ENCODE results near the gene NHLRC2. TPM values are rescaled to one million over a fixed set of nuclear protein-coding genes. Genes with fewer than 3 reads are reported as not detected.

The NHLRC2 gene
- total RNA-seq, 1 experiment from 2014 or later = 30.8 TPM

GRCh38 chr10:113922787-113923570 is 68.5 kb downstream of the NHLRC2 start:
- Histone ChIP-seq H3K4me1 (no peaks in the 10 kb centered on the region), H3K27me3 (replicated peaks; ENCODE audit: control insufficient read depth, insufficient read depth, low read length) (no peaks in the 10 kb centered on the region), H3K4me3 (ENCODE audit: low read depth, low read length) (no peak overlapping the region), H3K36me3 (ENCODE audit: control insufficient read depth, insufficient read depth, low read length) (no peaks in the 10 kb centered on the region), H3K9me3 (peaks cover 6% of the 10 kb centered on the region; the same call in 1 of the 2 replicates)
- intact Hi-C loops (cut with micrococcal nuclease; ENCODE audit: unreplicated experiment) = no loop called here
- Mint-ChIP-seq H3K27me3 (ENCODE audit: insufficient read depth, unreplicated experiment) (no peaks in the 10 kb centered on the region), H3K4me3 (ENCODE audit: unreplicated experiment) (no peak overlapping the region), H3K4me1 (ENCODE audit: low read depth, unreplicated experiment) (peaks cover 5% of the 10 kb centered on the region), H3K9me3 (ENCODE audit: unreplicated experiment) (no peaks in the 10 kb centered on the region), H3K36me3 (ENCODE audit: insufficient read depth, unreplicated experiment) (peaks cover 8% of the 10 kb centered on the region), H3K27ac (ENCODE audit: unreplicated experiment) (no peak overlapping the region)
- no TSS peak for BruUV-seq (replicated peaks)
- ChIA-PET CTCF (interaction anchor here (1.5 kb wide), 1 partner anchor 32 kb away, joined by 3 read pairs; no protein-coding TSS in a partner anchor), POLR2A (no interaction called here)
- TF ChIP-seq CTCF (IDR thresholded peaks at IDR 0.05; ENCODE audit: insufficient read depth in 1 of 2, low read depth in 1 of 2, low read length in 1 of 2, severe bottlenecking in 1 of 2, unreplicated experiment in 1 of 2) = peak in 1 of 2 experiments; percentile 11
- DNase-seq = no peak

GRCh38 chr10:113924186-113924585 is 69.7 kb downstream of the NHLRC2 start:
- Histone ChIP-seq H3K4me3 (ENCODE audit: low read depth, low read length) (no peak overlapping the region), H3K27me3 (replicated peaks; ENCODE audit: control insufficient read depth, insufficient read depth, low read length) (no peaks in the 10 kb centered on the region), H3K4me1 (no peaks in the 10 kb centered on the region), H3K9me3 (peaks cover 6% of the 10 kb centered on the region; the same call in 1 of the 2 replicates), H3K36me3 (ENCODE audit: control insufficient read depth, insufficient read depth, low read length) (no peaks in the 10 kb centered on the region)
- Mint-ChIP-seq H3K27me3 (ENCODE audit: insufficient read depth, unreplicated experiment) (no peaks in the 10 kb centered on the region), H3K4me3 (ENCODE audit: unreplicated experiment) (no peak overlapping the region), H3K27ac (ENCODE audit: unreplicated experiment) (no peak overlapping the region), H3K4me1 (ENCODE audit: low read depth, unreplicated experiment) (peaks cover 5% of the 10 kb centered on the region), H3K9me3 (ENCODE audit: unreplicated experiment) (no peaks in the 10 kb centered on the region), H3K36me3 (ENCODE audit: insufficient read depth, unreplicated experiment) (peaks cover 8% of the 10 kb centered on the region)
- DNase-seq = no peak
- TF ChIP-seq CTCF (IDR thresholded peaks at IDR 0.05; ENCODE audit: insufficient read depth in 1 of 2, low read depth in 1 of 2, low read length in 1 of 2, severe bottlenecking in 1 of 2, unreplicated experiment in 1 of 2) = no peak
- ChIA-PET POLR2A (no interaction called here), CTCF (interaction anchor here (0.6 kb wide), 1 partner anchor 1470 kb away, joined by 8 read pairs; no protein-coding TSS in a partner anchor)
- no TSS peak for BruUV-seq (replicated peaks)
- intact Hi-C loops (cut with micrococcal nuclease; ENCODE audit: unreplicated experiment) = no loop called here

GRCh38 chr10:113924664-113925063 is 70.2 kb downstream of the NHLRC2 start:
- BruUV-seq (replicated peaks) = no TSS peak

More at GRCh38 chr10:113924664-113925063, 70.2 kb downstream of the NHLRC2 start:
- Mint-ChIP-seq H3K36me3 (ENCODE audit: insufficient read depth, unreplicated experiment) (peaks cover 8% of the 10 kb centered on the region), H3K9me3 (ENCODE audit: unreplicated experiment) (no peaks in the 10 kb centered on the region), H3K27ac (ENCODE audit: unreplicated experiment) (no peak overlapping the region), H3K4me1 (ENCODE audit: low read depth, unreplicated experiment) (peaks cover 5% of the 10 kb centered on the region), H3K27me3 (ENCODE audit: insufficient read depth, unreplicated experiment) (no peaks in the 10 kb centered on the region), H3K4me3 (ENCODE audit: unreplicated experiment) (no peak overlapping the region)
- ChIA-PET CTCF (no interaction called here), POLR2A (no interaction called here)
- Histone ChIP-seq H3K27me3 (replicated peaks; ENCODE audit: control insufficient read depth, insufficient read depth, low read length) (no peaks in the 10 kb centered on the region), H3K9me3 (peaks cover 6% of the 10 kb centered on the region; the same call in 1 of the 2 replicates), H3K4me1 (no peaks in the 10 kb centered on the region), H3K4me3 (ENCODE audit: low read depth, low read length) (no peak overlapping the region), H3K36me3 (ENCODE audit: control insufficient read depth, insufficient read depth, low read length) (no peaks in the 10 kb centered on the region)
- DNase-seq = no peak
- TF ChIP-seq CTCF (IDR thresholded peaks at IDR 0.05; ENCODE audit: insufficient read depth in 1 of 2, low read depth in 1 of 2, low read length in 1 of 2, severe bottlenecking in 1 of 2, unreplicated experiment in 1 of 2) = no peak
- intact Hi-C loops (cut with micrococcal nuclease; ENCODE audit: unreplicated experiment) = no loop called here

Data from Caco-2 (cell line).